GM23338 (cell line): Measurements from ENCODE around the gene ESX1. TPM values are rescaled to one million over a fixed set of nuclear protein-coding genes. Genes with fewer than 3 reads are reported as not detected.

Source experiments
- ATAC-seq: fragments of 200-7000 bp; cut with Tn5 transposase; 3 replicates; pipeline ENCODE4 v1.9.1; 2020
- DNase-seq: peaks from one replicate; pipeline ENCODE4 v3.0.0-alpha.2; 2015; ENCODE audit warnings: low spot score
- H2AFZ ChIP-seq: fragments of 200-600 bp; sonication (generic); 2 replicates; pipeline ENCODE4 v1.8.0; 2016; ENCODE audit warnings: antibody characterized with exemption, mild to moderate bottlenecking, moderate library complexity
- H3F3A ChIP-seq: fragments of 200-600 bp; sonication (generic); replicated peaks from 2 replicates; pipeline ENCODE4 v1.8.0; 2017; ENCODE audit warnings: antibody characterized with exemption, mixed run types, low read depth
- H3K27ac ChIP-seq: fragments of 200-600 bp; sonication (generic); 2 replicates; pipeline ENCODE4 v1.6.1; 2016; ENCODE audit warnings: low read depth
- H3K27me3 ChIP-seq: fragments of 200-600 bp; sonication (generic); 2 replicates; pipeline ENCODE4 v1.8.0; 2016; ENCODE audit warnings: mild to moderate bottlenecking, mixed run types, moderate library complexity; ENCODE audit not compliant: insufficient read depth
- H3K36me3 ChIP-seq: fragments of 200-600 bp; sonication (generic); 2 replicates; pipeline ENCODE4 v1.8.0; 2016; ENCODE audit warnings: mild to moderate bottlenecking; ENCODE audit not compliant: insufficient read depth
- H3K4me1 ChIP-seq: fragments of 200-600 bp; sonication (generic); 2 replicates; pipeline ENCODE4 v1.8.0; 2016; ENCODE audit warnings: mild to moderate bottlenecking, moderate library complexity; ENCODE audit not compliant: insufficient read depth
- H3K4me2 ChIP-seq: fragments of 200-600 bp; sonication (generic); 2 replicates; pipeline ENCODE4 v1.7.1; 2017; ENCODE audit warnings: mixed run types
- H3K4me3 ChIP-seq: fragments of 200-600 bp; sonication (generic); 2 replicates; pipeline ENCODE4 v1.6.1; 2016; ENCODE audit warnings: mixed run types
- H3K79me2 ChIP-seq: fragments of 200-600 bp; sonication (generic); replicated peaks from 2 replicates; pipeline ENCODE4 v1.8.0; 2017; ENCODE audit warnings: mild to moderate bottlenecking; ENCODE audit not compliant: insufficient read depth
- H3K9me2 ChIP-seq: fragments of 200-600 bp; sonication (generic); 2 replicates; pipeline ENCODE4 v1.8.0; 2017; ENCODE audit not compliant: insufficient read depth
- H4K20me1 ChIP-seq: fragments of 200-600 bp; sonication (generic); replicated peaks from 2 replicates; pipeline ENCODE4 v1.8.0; 2017; ENCODE audit warnings: mild to moderate bottlenecking; ENCODE audit not compliant: insufficient read depth
- H3K27ac Mint-ChIP-seq: 2 replicates; pipeline ENCODE4 v1.8.0; 2020; ENCODE audit warnings: inconsistent platforms, mild to moderate bottlenecking, moderate library complexity, mixed read lengths
- H3K27me3 Mint-ChIP-seq: 3 replicates; pipeline ENCODE4 v1.8.0; 2022; ENCODE audit warnings: low read depth, mild to moderate bottlenecking, moderate library complexity, mixed read lengths, inconsistent platforms; ENCODE audit not compliant: insufficient read depth, poor library complexity
- H3K36me3 Mint-ChIP-seq: 3 replicates; pipeline ENCODE4 v1.8.0; 2021; ENCODE audit warnings: low read depth, mild to moderate bottlenecking, inconsistent platforms, moderate library complexity, mixed read lengths
- H3K4me1 Mint-ChIP-seq: 3 replicates; pipeline ENCODE4 v1.8.0; 2020; ENCODE audit warnings: mild to moderate bottlenecking, inconsistent platforms, mixed read lengths
- H3K4me3 Mint-ChIP-seq: 3 replicates; pipeline ENCODE4 v1.8.0; 2021; ENCODE audit warnings: moderate library complexity, mild to moderate bottlenecking, inconsistent platforms, mixed read lengths
- H3K9me3 Mint-ChIP-seq: 3 replicates; pipeline ENCODE4 v1.8.0; 2020; ENCODE audit warnings: moderate library complexity, mild to moderate bottlenecking, inconsistent platforms, mixed read lengths
- CREB1 ChIP-seq: fragments of 250-450 bp; sonication (Bioruptor Pico); IDR thresholded peaks from 2 replicates; pipeline ENCODE4 v1.5.0; 2020; ENCODE audit warnings: low read depth, mild to moderate bottlenecking, moderate library complexity
- ETS1 ChIP-seq: IDR thresholded peaks from 2 replicates; pipeline ENCODE4 v1.6.1; 2016; ENCODE audit warnings: antibody characterized with exemption
- EZH2 ChIP-seq: fragments of 200-600 bp; sonication (generic); IDR thresholded peaks from one replicate; pipeline ENCODE4 v1.8.0; 2017; ENCODE audit warnings: antibody characterized with exemption, mild to moderate bottlenecking, low read depth; ENCODE audit not compliant: unreplicated experiment
- EZH2phosphoT487 ChIP-seq: fragments of 200-600 bp; sonication (generic); IDR thresholded peaks from one replicate; pipeline ENCODE4 v1.8.1; 2018; ENCODE audit warnings: antibody characterized with exemption; ENCODE audit not compliant: unreplicated experiment
- JUNB ChIP-seq: IDR thresholded peaks from one replicate; pipeline ENCODE4 v1.6.1; 2016; ENCODE audit warnings: antibody characterized with exemption; ENCODE audit not compliant: unreplicated experiment
- NANOG ChIP-seq: IDR thresholded peaks from 2 replicates; pipeline ENCODE4 v1.6.1; 2016; ENCODE audit warnings: antibody characterized with exemption, borderline replicate concordance
- POLR2AphosphoS5 ChIP-seq: IDR thresholded peaks from 2 replicates; pipeline ENCODE4 v1.6.1; 2016; ENCODE audit warnings: antibody characterized with exemption, low read depth
- REST ChIP-seq: IDR thresholded peaks from one replicate; pipeline ENCODE4 v1.6.1; 2018; ENCODE audit warnings: antibody characterized with exemption; ENCODE audit not compliant: unreplicated experiment
- STAT1 ChIP-seq: IDR thresholded peaks from one replicate; pipeline ENCODE4 v1.6.1; 2016; ENCODE audit warnings: antibody characterized with exemption; ENCODE audit not compliant: unreplicated experiment
- ZNF114 ChIP-seq: fragments of 250-450 bp; sonication (Bioruptor Pico); IDR thresholded peaks from 2 replicates; pipeline ENCODE4 v1.5.0; 2020; ENCODE audit warnings: mild to moderate bottlenecking, moderate library complexity
- ZNF331 ChIP-seq: fragments of 250-450 bp; sonication (Bioruptor Pico); IDR thresholded peaks from 2 replicates; pipeline ENCODE4 v1.5.0; 2020; ENCODE audit warnings: low read depth, mild to moderate bottlenecking, moderate library complexity
- ZNF462 ChIP-seq: fragments of 250-450 bp; sonication (Bioruptor Pico); IDR thresholded peaks from 2 replicates; pipeline ENCODE4 v1.5.0; 2020; ENCODE audit warnings: mild to moderate bottlenecking, moderate library complexity
- polyA plus RNA-seq: library from polyadenylated mRNA; unstranded; fragments of >200 nt; fragmentation: Nextera tagmentation; extraction: Ambion mirVana; gene quantifications from 2 replicates; pipeline ENCODE4 v1.2.1, GENCODE V29; 2016
- total RNA-seq: library from RNA; depleted of rRNA; stranded (reverse); fragments of >200 nt; shearing (Covaris generic); gene quantifications from 2 replicates; pipeline ENCODE4 v1.2.3, GENCODE V29; 2014
- TF ChIP-seq, protein P1 (sequence below), 2 experiments: fragments of 200-600 bp in 1 of 2; sonication (generic) in 1 of 2; conservative IDR thresholded peaks; 2 replicates each; pipeline versions ENCODE4 v1.5.1 to v1.6.1; 2016 to 2017; ENCODE audit warnings: antibody characterized with exemption in 2 of 2, low read depth in 2 of 2, mild to moderate bottlenecking in 2 of 2, moderate library complexity in 1 of 2

The ESX1 gene
- total and polyA plus RNA-seq, 2 experiments from 2014 or later = not detected

GRCh38 chrX:104205548-104205947 is 49.2 kb downstream of the ESX1 start:
- TF ChIP-seq, protein P1, sequence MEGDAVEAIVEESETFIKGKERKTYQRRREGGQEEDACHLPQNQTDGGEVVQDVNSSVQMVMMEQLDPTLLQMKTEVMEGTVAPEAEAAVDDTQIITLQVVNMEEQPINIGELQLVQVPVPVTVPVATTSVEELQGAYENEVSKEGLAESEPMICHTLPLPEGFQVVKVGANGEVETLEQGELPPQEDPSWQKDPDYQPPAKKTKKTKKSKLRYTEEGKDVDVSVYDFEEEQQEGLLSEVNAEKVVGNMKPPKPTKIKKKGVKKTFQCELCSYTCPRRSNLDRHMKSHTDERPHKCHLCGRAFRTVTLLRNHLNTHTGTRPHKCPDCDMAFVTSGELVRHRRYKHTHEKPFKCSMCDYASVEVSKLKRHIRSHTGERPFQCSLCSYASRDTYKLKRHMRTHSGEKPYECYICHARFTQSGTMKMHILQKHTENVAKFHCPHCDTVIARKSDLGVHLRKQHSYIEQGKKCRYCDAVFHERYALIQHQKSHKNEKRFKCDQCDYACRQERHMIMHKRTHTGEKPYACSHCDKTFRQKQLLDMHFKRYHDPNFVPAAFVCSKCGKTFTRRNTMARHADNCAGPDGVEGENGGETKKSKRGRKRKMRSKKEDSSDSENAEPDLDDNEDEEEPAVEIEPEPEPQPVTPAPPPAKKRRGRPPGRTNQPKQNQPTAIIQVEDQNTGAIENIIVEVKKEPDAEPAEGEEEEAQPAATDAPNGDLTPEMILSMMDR (conservative IDR thresholded peaks at IDR 0.05; ENCODE audit: low read depth in 2 of 2) = no peak
- TF ChIP-seq NANOG = no peak
- no peak for TF ChIP-seq ETS1
- no peak for TF ChIP-seq ZNF462 (CRISPR knock-in tag)
- no peak for TF ChIP-seq EZH2
- no peak for TF ChIP-seq STAT1
- TF ChIP-seq ZNF114 (CRISPR knock-in tag) = no peak
- TF ChIP-seq REST = no peak
- TF ChIP-seq EZH2phosphoT487 = no peak
- TF ChIP-seq POLR2AphosphoS5 = no peak
- no peak for TF ChIP-seq CREB1 (CRISPR knock-in tag)
- TF ChIP-seq JUNB = no peak
- no peak for TF ChIP-seq ZNF331 (CRISPR knock-in tag)
- H3K4me1 Mint-ChIP-seq = no peaks in the 10 kb centered on the region
- Histone ChIP-seq H4K20me1 (no peaks in the 10 kb centered on the region), H3K27ac (no peak overlapping the region), H3K4me2 (no peak overlapping the region), H3K36me3 (no peaks in the 10 kb centered on the region), H3K9me2 (no peaks in the 10 kb centered on the region), H3F3A (no peaks in the 10 kb centered on the region), H2AFZ (no peak overlapping the region), H3K4me3 (no peak overlapping the region), H3K27me3 (no peaks in the 10 kb centered on the region), H3K79me2 (no peaks in the 10 kb centered on the region), H3K4me1 (no peaks in the 10 kb centered on the region)
- no peaks in the 10 kb centered on the region for H3K9me3 Mint-ChIP-seq
- no peaks in the 10 kb centered on the region for H3K36me3 Mint-ChIP-seq
- DNase-seq (no peak), ATAC-seq (no peak)
- no peak overlapping the region for H3K27ac Mint-ChIP-seq
- H3K27me3 Mint-ChIP-seq = peaks cover 2% of the 10 kb centered on the region
- H3K4me3 Mint-ChIP-seq = no peak overlapping the region
